BJ (cell line): ENCODE data around the gene LARP6. TPM values are rescaled to one million over a fixed set of nuclear protein-coding genes. Genes with fewer than 3 reads are reported as not detected.
"Not testable (repeated sequence)": the region's sequence is repeated elsewhere in the genome, so short reads cannot be mapped to it uniquely, and the experiment has no call there.

Experiments used
- CTCF ChIA-PET: fragments of 350-600 bp; formaldehyde crosslinking; extraction: SDS; loops from one replicate; lab custom pipeline; 2021; ENCODE audit warnings: antibody characterized with exemption, inconsistent platforms; lab: Yijun Ruan, JAX
- POLR2A ChIA-PET: fragments of 300-600 bp; sonication (Branson Sonifier 250); formaldehyde crosslinking; extraction: SDS; loops from one replicate; lab custom pipeline; 2021; ENCODE audit warnings: antibody characterized with exemption; lab: Charles Lee
- DNase-seq: peaks from one replicate; pipeline ENCODE4 v3.0.0-alpha.2; 2011; ENCODE audit warnings: low read depth
- H3K27me3 ChIP-seq: 2 replicates; pipeline ENCODE4 v1.6.0; 2011; ENCODE audit warnings: low read length; ENCODE audit not compliant: control insufficient read depth, insufficient read depth
- H3K36me3 ChIP-seq: 2 replicates; pipeline ENCODE4 v1.5.1; 2011; ENCODE audit warnings: low read length; ENCODE audit not compliant: control insufficient read depth, insufficient read depth
- H3K4me3 ChIP-seq: 2 replicates; pipeline ENCODE4 v1.5.1; 2011; ENCODE audit warnings: low read depth, mild to moderate bottlenecking, control low read depth, low read length
- CTCF ChIP-seq: IDR thresholded peaks from 2 replicates; pipeline ENCODE4 v1.5.1; 2011; ENCODE audit warnings: low read depth, mild to moderate bottlenecking, control low read depth, inconsistent platforms, low read length, moderate library complexity; ENCODE audit not compliant: insufficient read depth
- polyA plus RNA-seq: library from polyadenylated mRNA; depleted of rRNA; stranded (reverse); fragments of >200 nt; gene quantifications from 2 replicates; pipeline ENCODE4 v1.2.3, GENCODE V29; 2011

The LARP6 gene
- polyA plus RNA-seq, 1 experiment, result 108 TPM

- CTCF ChIA-PET, result interaction anchor here (2.2 to 5.6 kb wide), 4 partner anchors 8 to 51 kb away, joined by 7 to 84 read pairs (median 27); no protein-coding TSS in a partner anchor
- POLR2A ChIA-PET, result no interaction called here
- DNase-seq, result no peak
- no peaks in the 10 kb centered on the region for H3K36me3 ChIP-seq
- no peak for TF ChIP-seq CTCF
- no peak overlapping the region for H3K4me3 ChIP-seq
- no peaks in the 10 kb centered on the region for H3K27me3 ChIP-seq
Observed at GRCh38 chr15:70823196-70823595, 30.8 kb downstream of the LARP6 start.

GRCh38 chr15:70820214-70820613 is 33.7 kb downstream of the LARP6 start:
- no peak for DNase-seq
- TF ChIP-seq CTCF, result no peak
- CTCF ChIA-PET, result interaction anchor here (0.8 kb wide), 1 partner anchor 39 kb away, joined by 4 read pairs; no protein-coding TSS in a partner anchor
- POLR2A ChIA-PET, result no interaction called here
- Histone ChIP-seq H3K27me3 (no peaks in the 10 kb centered on the region), H3K36me3 (no peaks in the 10 kb centered on the region), H3K4me3 (no peak overlapping the region)

- no peaks in the 10 kb centered on the region for H3K36me3 ChIP-seq
- POLR2A ChIA-PET, result no interaction called here
- H3K27me3 ChIP-seq, result no peaks in the 10 kb centered on the region
- CTCF ChIA-PET, result interaction anchor here (0.8 to 1.3 kb wide), 2 partner anchors 8 to 22 kb away, joined by 3 to 4 read pairs; no protein-coding TSS in a partner anchor
- no peak overlapping the region for H3K4me3 ChIP-seq
- TF ChIP-seq CTCF, result no peak
- DNase-seq, result no peak
Observed at GRCh38 chr15:70818580-70818979, 35.4 kb downstream of the LARP6 start.

- H3K36me3 ChIP-seq, result no peaks in the 10 kb centered on the region
- no peak for TF ChIP-seq CTCF
- ChIA-PET CTCF (interaction anchor here (1.1 to 1.3 kb wide), 3 partner anchors 9 to 94 kb away, joined by 3 to 4 read pairs (median 4); no protein-coding TSS in a partner anchor), POLR2A (interaction anchor here (0.5 kb wide), 1 partner anchor 145 kb away, joined by 6 read pairs; no protein-coding TSS in a partner anchor)
- no peak overlapping the region for H3K4me3 ChIP-seq
- no peak for DNase-seq
- no peaks in the 10 kb centered on the region for H3K27me3 ChIP-seq
Observed at GRCh38 chr15:70817266-70817665, 36.7 kb downstream of the LARP6 start.

GRCh38 chr15:70815604-70816003 is 38.4 kb downstream of the LARP6 start:
- Histone ChIP-seq H3K36me3 (no peaks in the 10 kb centered on the region), H3K27me3 (no peaks in the 10 kb centered on the region), H3K4me3 (no peak overlapping the region)
- DNase-seq, result no peak
- CTCF ChIA-PET, result interaction anchor here (1.7 kb wide), 1 partner anchor 9 kb away, joined by 11 read pairs; no protein-coding TSS in a partner anchor
- TF ChIP-seq CTCF, result no peak
- POLR2A ChIA-PET, result no interaction called here

GRCh38 chr15:70815011-70815410 is 38.9 kb downstream of the LARP6 start:
- H3K4me3 ChIP-seq, POLR2A ChIA-PET, H3K36me3 ChIP-seq, DNase-seq, H3K27me3 ChIP-seq: not testable (repeated sequence)
- CTCF ChIA-PET, result interaction anchor here (0.8 to 1.7 kb wide), 3 partner anchors 9 to 49 kb away, joined by 3 to 11 read pairs (median 4); no protein-coding TSS in a partner anchor
